Suprapubic skin (tissue), 2 donors: ENCODE results near the gene AQP9.

Experiments used
- EP300 ChIP-seq: sonication (generic); formaldehyde crosslinking; IDR thresholded peaks from one replicate; pipeline ENCODE4 v1.6.1; 2017; ENCODE audit warnings: antibody characterized with exemption
- POLR2A ChIP-seq, 2 donors: fragments of 450-650 bp; IDR thresholded peaks; one replicate each; pipeline ENCODE4 v1.6.1; 2017; ENCODE audit warnings: antibody characterized with exemption in 2 of 2, mild to moderate bottlenecking in 2 of 2, moderate library complexity in 2 of 2

DNA sequence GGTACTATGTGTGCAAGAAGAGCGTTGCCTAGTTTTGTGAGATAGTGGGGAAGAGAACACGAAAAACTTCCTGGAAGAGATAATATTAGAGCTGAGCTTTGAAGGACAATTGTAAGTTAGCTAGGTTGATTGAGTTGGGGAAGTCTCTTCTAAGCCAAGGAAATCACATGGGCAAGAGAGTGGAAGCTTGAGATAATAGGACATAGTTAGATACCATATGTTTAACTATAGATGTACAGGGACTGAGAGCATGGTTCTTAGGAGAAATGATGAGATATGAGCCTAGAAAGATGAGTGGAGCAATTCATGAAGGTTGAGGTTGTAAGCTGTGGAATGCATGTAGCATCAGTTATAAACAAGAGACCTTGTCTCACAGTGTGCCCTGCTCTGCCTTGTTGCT lies 30.1 kb upstream of the AQP9 start:
- no peak for TF ChIP-seq POLR2A (IDR thresholded peaks at IDR 0.05)
- TF ChIP-seq EP300, result no peak
